ENCODE data around the gene SLC66A2.

The SLC66A2 gene

DNA sequence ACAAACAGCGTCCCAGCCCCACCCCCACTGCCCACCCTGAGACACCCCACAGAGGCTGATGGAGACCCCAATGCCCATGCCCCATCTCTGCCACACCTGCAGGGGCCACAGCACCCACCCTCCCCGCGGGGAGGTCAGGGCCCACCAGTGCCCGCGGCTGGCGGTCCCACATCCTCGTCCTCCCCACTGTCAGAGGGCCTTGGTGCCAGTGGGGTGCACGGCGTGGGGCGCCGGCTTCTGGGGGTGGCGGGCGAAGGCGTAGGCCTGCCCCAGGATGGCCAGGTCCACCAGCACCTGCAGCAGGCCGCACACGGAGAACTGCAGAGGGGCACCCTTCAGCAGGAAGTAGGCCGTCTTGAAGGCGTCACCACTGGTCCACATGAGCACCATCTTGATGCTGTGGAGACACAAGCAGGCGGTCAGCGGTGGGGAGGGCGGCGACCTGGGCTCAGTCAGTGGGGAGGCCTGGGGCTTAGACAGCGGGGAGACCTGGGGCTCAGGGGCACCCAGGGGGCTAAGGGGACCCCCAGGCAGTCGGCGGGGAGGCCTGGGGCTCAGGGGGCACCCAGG is 47.6 kb downstream of the SLC66A2 start:
- H3K9ac ChIP-seq (ENCODE audit: low read depth, low read length, poor library complexity, severe bottlenecking) = no peak overlapping the region
- H3K36me3 ChIP-seq (ENCODE audit: insufficient read depth, low read length) = no peaks in the 10 kb centered on the region; the same call in 1 of the 2 replicates
- no peak overlapping the region for H3K4me3 ChIP-seq (ENCODE audit: low read length, poor library complexity, severe bottlenecking)
- H3K4me2 ChIP-seq (ENCODE audit: low read depth, low read length, poor library complexity, severe bottlenecking) = no peak overlapping the region
- no peak overlapping the region for H2AFZ ChIP-seq (ENCODE audit: low read length)
- no peaks in the 10 kb centered on the region for H3K4me1 ChIP-seq (ENCODE audit: insufficient read depth, low read length, poor library complexity, severe bottlenecking)
- H3K9me3 ChIP-seq (ENCODE audit: insufficient read depth, low read depth, low read length) = no peaks in the 10 kb centered on the region; the same call in 1 of the 2 replicates
- TF ChIP-seq, protein P1, sequence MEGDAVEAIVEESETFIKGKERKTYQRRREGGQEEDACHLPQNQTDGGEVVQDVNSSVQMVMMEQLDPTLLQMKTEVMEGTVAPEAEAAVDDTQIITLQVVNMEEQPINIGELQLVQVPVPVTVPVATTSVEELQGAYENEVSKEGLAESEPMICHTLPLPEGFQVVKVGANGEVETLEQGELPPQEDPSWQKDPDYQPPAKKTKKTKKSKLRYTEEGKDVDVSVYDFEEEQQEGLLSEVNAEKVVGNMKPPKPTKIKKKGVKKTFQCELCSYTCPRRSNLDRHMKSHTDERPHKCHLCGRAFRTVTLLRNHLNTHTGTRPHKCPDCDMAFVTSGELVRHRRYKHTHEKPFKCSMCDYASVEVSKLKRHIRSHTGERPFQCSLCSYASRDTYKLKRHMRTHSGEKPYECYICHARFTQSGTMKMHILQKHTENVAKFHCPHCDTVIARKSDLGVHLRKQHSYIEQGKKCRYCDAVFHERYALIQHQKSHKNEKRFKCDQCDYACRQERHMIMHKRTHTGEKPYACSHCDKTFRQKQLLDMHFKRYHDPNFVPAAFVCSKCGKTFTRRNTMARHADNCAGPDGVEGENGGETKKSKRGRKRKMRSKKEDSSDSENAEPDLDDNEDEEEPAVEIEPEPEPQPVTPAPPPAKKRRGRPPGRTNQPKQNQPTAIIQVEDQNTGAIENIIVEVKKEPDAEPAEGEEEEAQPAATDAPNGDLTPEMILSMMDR (conservative IDR thresholded peaks at IDR 0.05; ENCODE audit: low read length) = no peak
- TF ChIP-seq EZH2phosphoT487 (IDR thresholded peaks at IDR 0.05; ENCODE audit: borderline replicate concordance) = no peak
- no peaks in the 10 kb centered on the region for H4K20me1 ChIP-seq (ENCODE audit: insufficient read depth, low read length, poor library complexity, severe bottlenecking)
- no peaks in the 10 kb centered on the region for H3K9me2 ChIP-seq (replicated peaks; ENCODE audit: low read depth, low read length)
- H3K27me3 ChIP-seq (ENCODE audit: insufficient read depth, low read length, poor library complexity, severe bottlenecking) = no peaks in the 10 kb centered on the region
- no peaks in the 10 kb centered on the region for H3F3A ChIP-seq (ENCODE audit: low read depth)
- H3K79me2 ChIP-seq (ENCODE audit: insufficient read depth, low read length) = no peaks in the 10 kb centered on the region

DNA sequence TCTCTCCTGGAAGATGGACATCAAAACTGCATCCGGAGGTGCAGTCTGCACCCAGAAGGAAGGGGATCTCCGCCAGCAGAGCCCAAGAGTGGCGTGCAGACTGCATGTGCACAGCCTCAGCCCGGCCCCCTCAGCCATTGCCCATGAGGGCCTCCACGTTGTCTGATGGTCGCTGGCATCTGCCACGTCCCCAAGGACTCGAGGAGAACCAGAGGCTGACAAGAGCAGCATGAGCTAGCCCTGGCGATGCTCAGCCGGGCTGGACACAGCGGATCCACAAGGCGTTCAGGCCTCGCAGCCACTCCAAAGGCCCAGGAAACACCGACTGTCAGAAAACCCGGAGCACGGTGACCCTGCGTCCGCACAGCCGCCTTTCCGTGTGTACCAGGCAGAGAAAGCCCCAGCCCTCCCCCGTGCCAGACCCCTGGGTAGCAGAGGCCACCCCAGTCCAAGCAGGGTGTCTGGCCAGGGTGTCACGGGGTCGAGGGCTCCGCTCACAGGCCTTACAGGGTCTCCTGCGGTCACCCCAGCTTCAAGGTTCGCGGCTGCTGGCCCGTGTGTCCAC is 48.3 kb downstream of the SLC66A2 start:
- peaks cover under 1% of the 10 kb centered on the region; the same call in 1 of the 2 replicates for H3K9me3 ChIP-seq (ENCODE audit: insufficient read depth, low read depth, low read length)
- no peaks in the 10 kb centered on the region for H3K27me3 ChIP-seq (ENCODE audit: insufficient read depth, low read length, poor library complexity, severe bottlenecking)
- TF ChIP-seq, protein P1 (conservative IDR thresholded peaks at IDR 0.05; ENCODE audit: low read length) = no peak
- no peak for TF ChIP-seq EZH2phosphoT487 (IDR thresholded peaks at IDR 0.05; ENCODE audit: borderline replicate concordance)
- H2AFZ ChIP-seq (ENCODE audit: low read length) = no peak overlapping the region
- H3K4me2 ChIP-seq (ENCODE audit: low read depth, low read length, poor library complexity, severe bottlenecking) = no peak overlapping the region
- H3K9ac ChIP-seq (ENCODE audit: low read depth, low read length, poor library complexity, severe bottlenecking) = no peak overlapping the region
- no peaks in the 10 kb centered on the region for H4K20me1 ChIP-seq (ENCODE audit: insufficient read depth, low read length, poor library complexity, severe bottlenecking)
- no peaks in the 10 kb centered on the region for H3K79me2 ChIP-seq (ENCODE audit: insufficient read depth, low read length)
- H3K4me3 ChIP-seq (ENCODE audit: low read length, poor library complexity, severe bottlenecking) = no peak overlapping the region
- no peaks in the 10 kb centered on the region for H3K9me2 ChIP-seq (replicated peaks; ENCODE audit: low read depth, low read length)
- H3K4me1 ChIP-seq (ENCODE audit: insufficient read depth, low read length, poor library complexity, severe bottlenecking) = no peaks in the 10 kb centered on the region
- H3F3A ChIP-seq (ENCODE audit: low read depth) = no peaks in the 10 kb centered on the region
- no peaks in the 10 kb centered on the region; the same call in 1 of the 2 replicates for H3K36me3 ChIP-seq (ENCODE audit: insufficient read depth, low read length)

DNA sequence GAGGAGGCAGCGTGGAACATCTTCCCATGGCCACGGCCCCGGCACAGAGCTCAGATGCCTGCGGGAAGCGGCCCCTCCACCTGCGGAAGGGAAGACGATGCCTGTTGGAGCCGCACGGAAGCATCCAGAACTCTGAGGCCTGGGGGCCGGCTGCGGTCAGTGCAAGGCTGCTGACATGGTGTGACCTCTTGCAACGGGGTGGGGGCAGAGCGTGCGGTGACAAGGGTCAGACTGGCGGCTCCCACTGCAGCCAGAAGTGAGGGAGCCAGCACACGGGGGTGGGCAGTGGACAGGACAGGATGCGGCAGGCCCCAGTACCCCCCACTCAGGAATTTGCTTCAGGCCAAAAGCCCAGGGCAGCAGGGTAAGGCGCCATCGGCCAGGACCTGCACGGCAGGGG is 48.8 kb downstream of the SLC66A2 start:
- Histone ChIP-seq H3K9me3 (ENCODE audit: insufficient read depth, low read depth, low read length) (peaks cover 6% of the 10 kb centered on the region; the same call in 1 of the 2 replicates), H3K4me1 (ENCODE audit: insufficient read depth, low read length, poor library complexity, severe bottlenecking) (no peaks in the 10 kb centered on the region), H3F3A (ENCODE audit: low read depth) (no peaks in the 10 kb centered on the region), H3K36me3 (ENCODE audit: insufficient read depth, low read length) (no peaks in the 10 kb centered on the region; the same call in 1 of the 2 replicates), H2AFZ (ENCODE audit: low read length) (no peak overlapping the region), H3K9me2 (replicated peaks; ENCODE audit: low read depth, low read length) (no peaks in the 10 kb centered on the region), H3K4me2 (ENCODE audit: low read depth, low read length, poor library complexity, severe bottlenecking) (no peak overlapping the region), H4K20me1 (ENCODE audit: insufficient read depth, low read length, poor library complexity, severe bottlenecking) (no peaks in the 10 kb centered on the region), H3K79me2 (ENCODE audit: insufficient read depth, low read length) (no peaks in the 10 kb centered on the region), H3K27me3 (ENCODE audit: insufficient read depth, low read length, poor library complexity, severe bottlenecking) (no peaks in the 10 kb centered on the region), H3K4me3 (ENCODE audit: low read length, poor library complexity, severe bottlenecking) (no peak overlapping the region), H3K9ac (ENCODE audit: low read depth, low read length, poor library complexity, severe bottlenecking) (no peak overlapping the region)
- TF ChIP-seq, protein P1 (conservative IDR thresholded peaks at IDR 0.05; ENCODE audit: low read length) = no peak
- TF ChIP-seq EZH2phosphoT487 (IDR thresholded peaks at IDR 0.05; ENCODE audit: borderline replicate concordance) = no peak
